ENCODE data around the gene TRIM13.

TRIM13 gene

GRCh38 chr13:50012396-50013169 lies 15.7 kb downstream of the TRIM13 start:
- DNase-seq = no peak
- TF ChIP-seq POLR2A (IDR thresholded peaks at IDR 0.05; ENCODE audit: low read length) (no peak), GATA1 (IDR thresholded peaks at IDR 0.05; ENCODE audit: low read depth, low read length) (no peak)

DNA sequence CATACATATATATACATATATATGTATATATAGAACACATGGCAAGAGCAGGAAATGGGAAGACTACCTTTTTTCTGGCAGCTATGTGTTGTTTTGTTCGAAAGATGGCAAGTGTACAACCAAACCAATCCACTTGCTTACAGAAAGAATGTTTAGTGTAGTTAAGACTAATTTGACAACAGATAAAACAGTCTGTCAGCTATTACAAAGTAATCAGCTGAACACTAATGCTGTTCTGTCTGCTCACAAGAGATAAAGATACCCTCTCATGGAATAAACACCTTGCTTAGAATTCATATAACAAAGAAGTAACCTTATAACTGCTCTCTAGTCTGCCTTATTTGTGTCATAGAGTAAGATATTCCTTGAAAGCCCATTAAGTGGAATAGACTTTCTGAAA lies 17.5 kb downstream of the TRIM13 start:
- peak; percentile 63 to 87 for DNase-seq
- no peak for TF ChIP-seq GATA1 (IDR thresholded peaks at IDR 0.05; ENCODE audit: low read depth, low read length)
- TF ChIP-seq POLR2A (IDR thresholded peaks at IDR 0.05; ENCODE audit: low read length) = no peak

GRCh38 chr13:50015258-50015657 lies 18.4 kb downstream of the TRIM13 start, which contains the start of gene KCNRG:
Gene KCNRG, plus strand, starts transcription at chr13:50015444. Its CDS starts 50 bp downstream, at chr13:50015494.
- peak; percentile 22 to 47 for DNase-seq
- TF ChIP-seq GATA1 (IDR thresholded peaks at IDR 0.05; ENCODE audit: low read depth, low read length) = no peak
- no peak for TF ChIP-seq POLR2A (IDR thresholded peaks at IDR 0.05; ENCODE audit: low read length)

- TF ChIP-seq POLR2A (IDR thresholded peaks at IDR 0.05; ENCODE audit: low read length) = no peak
- TF ChIP-seq GATA1 (IDR thresholded peaks at IDR 0.05; ENCODE audit: low read depth, low read length) = no peak
- DNase-seq = no peak
Observed at GRCh38 chr13:50015750-50016149, 18.9 kb downstream of the TRIM13 start.

- no peak for TF ChIP-seq POLR2A (IDR thresholded peaks at IDR 0.05; ENCODE audit: low read length)
- TF ChIP-seq GATA1 (IDR thresholded peaks at IDR 0.05; ENCODE audit: low read depth, low read length) = no peak
Observed at GRCh38 chr13:50016444-50016843, 19.6 kb downstream of the TRIM13 start.

GRCh38 chr13:50017819-50018218 lies 21.0 kb downstream of the TRIM13 start:
- DNase-seq = no peak
- TF ChIP-seq GATA1 (IDR thresholded peaks at IDR 0.05; ENCODE audit: low read depth, low read length) (no peak), POLR2A (IDR thresholded peaks at IDR 0.05; ENCODE audit: low read length) (no peak)

More at GRCh38 chr13:50016444-50016843, 19.6 kb downstream of the TRIM13 start:
- DNase-seq = no peak

GRCh38 chr13:50025436-50025835 lies 28.6 kb downstream of the TRIM13 start:
- no peak for TF ChIP-seq POLR2A (IDR thresholded peaks at IDR 0.05; ENCODE audit: low read length)
- TF ChIP-seq GATA1 (IDR thresholded peaks at IDR 0.05; ENCODE audit: low read depth, low read length) = no peak
- DNase-seq = no peak

DNA sequence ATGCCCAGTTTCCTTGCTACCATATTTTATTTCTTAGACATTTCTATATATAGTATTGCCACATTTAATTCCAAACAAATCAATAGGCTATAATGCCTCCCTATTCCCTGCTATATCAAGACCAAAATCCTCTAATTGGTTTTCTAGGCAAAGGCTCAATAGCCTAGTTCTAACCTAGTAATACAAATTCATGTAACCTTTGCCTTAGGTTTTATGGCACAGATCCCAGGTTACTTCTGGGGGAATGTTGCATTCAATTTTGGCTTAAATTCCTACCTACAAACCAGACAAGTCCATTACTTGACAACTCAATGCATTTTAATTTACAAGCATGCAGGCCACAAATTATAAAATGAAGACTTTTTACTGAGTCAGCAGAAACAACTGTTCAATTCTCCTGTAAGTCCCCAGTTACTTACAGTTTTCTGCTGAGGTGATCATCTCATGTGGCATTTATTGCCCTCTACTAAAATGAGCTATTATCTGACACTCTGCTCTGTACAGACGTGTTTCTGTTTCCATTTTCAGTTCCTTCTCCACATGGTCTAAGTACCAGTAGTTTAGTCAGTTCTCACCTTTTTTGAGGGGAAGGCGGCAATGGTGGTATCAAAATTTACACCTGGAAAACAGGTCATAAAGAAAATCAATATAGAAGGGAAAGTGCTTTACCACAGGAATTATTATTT lies 30.1 kb downstream of the TRIM13 start:
- DNase-seq = no peak
- TF ChIP-seq GATA1 (IDR thresholded peaks at IDR 0.05; ENCODE audit: low read depth, low read length) (no peak), POLR2A (IDR thresholded peaks at IDR 0.05; ENCODE audit: low read length) (no peak)

- no peak for TF ChIP-seq POLR2A (IDR thresholded peaks at IDR 0.05; ENCODE audit: low read length)
- no peak for TF ChIP-seq GATA1 (IDR thresholded peaks at IDR 0.05; ENCODE audit: low read depth, low read length)
- DNase-seq = peak in 1 of 2 experiments; percentile 34
Observed at GRCh38 chr13:50030315-50030714, 33.5 kb downstream of the TRIM13 start.

DNA sequence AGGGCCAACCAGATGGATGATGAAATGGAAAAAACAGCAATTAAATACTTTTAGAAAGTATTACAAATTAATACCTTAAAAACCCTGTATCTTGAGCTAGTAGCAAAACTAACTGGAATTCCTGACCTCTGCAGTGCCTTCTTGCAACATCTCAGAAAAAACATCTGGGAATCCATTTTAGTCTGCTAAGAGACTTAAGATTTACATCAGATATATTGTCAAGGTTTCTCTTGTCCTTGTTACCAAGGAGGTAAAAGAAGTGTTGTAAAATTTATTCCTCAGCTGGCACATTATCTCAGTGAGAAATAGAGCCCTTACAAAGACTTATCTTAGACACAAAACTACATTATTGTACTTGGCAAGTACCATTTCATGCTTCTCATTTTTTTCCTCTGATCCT lies 36.9 kb downstream of the TRIM13 start:
- DNase-seq = no peak
- TF ChIP-seq GATA1 (IDR thresholded peaks at IDR 0.05; ENCODE audit: low read depth, low read length) (no peak), POLR2A (IDR thresholded peaks at IDR 0.05; ENCODE audit: low read length) (no peak)

GRCh38 chr13:50037788-50038187 lies 40.9 kb downstream of the TRIM13 start:
- TF ChIP-seq GATA1 (IDR thresholded peaks at IDR 0.05; ENCODE audit: low read depth, low read length) (no peak), POLR2A (IDR thresholded peaks at IDR 0.05; ENCODE audit: low read length) (no peak)
- no peak for DNase-seq

DNA sequence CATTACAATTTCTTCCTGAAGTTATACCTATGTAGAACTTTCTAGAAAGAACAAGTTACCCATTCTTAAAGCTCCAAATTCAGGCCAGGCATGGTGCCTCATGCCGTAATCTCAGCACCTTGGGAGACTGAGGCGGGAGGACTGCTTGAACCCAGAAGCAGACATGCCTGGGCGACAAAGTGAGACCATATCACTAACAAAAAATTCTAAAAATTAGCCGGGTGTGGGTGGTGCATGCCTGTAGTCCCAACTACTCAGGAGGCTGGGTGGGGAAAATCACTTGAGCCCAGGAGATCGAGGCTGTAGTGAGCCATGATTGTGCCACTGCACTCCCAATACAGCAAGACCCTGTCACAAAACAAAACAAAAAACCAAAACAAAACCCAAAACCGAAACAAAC lies 41.4 kb downstream of the TRIM13 start:
- TF ChIP-seq GATA1 (IDR thresholded peaks at IDR 0.05; ENCODE audit: low read depth, low read length) (no peak), POLR2A (IDR thresholded peaks at IDR 0.05; ENCODE audit: low read length) (no peak)
- DNase-seq = no peak

DNA sequence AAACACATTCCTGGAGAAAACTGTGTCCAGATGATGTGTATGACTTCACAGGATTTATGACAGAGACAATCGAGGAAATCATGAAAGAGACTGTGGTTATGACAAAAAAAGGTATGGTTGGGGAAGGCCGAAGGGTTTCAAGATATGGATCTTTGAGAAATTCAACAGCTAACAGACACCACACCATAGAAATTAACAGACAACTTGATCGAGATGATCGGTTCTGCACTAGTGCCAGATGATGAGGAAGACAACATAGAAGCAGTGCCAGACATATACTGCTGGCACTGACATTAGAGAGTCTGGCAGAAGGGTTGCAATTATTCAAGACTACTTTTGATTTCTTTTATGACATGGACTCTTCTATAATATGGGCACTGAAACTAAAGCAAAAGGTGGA lies 55.6 kb downstream of the TRIM13 start:
- no peak for TF ChIP-seq POLR2A (IDR thresholded peaks at IDR 0.05; ENCODE audit: low read length)
- DNase-seq = no peak

DNA sequence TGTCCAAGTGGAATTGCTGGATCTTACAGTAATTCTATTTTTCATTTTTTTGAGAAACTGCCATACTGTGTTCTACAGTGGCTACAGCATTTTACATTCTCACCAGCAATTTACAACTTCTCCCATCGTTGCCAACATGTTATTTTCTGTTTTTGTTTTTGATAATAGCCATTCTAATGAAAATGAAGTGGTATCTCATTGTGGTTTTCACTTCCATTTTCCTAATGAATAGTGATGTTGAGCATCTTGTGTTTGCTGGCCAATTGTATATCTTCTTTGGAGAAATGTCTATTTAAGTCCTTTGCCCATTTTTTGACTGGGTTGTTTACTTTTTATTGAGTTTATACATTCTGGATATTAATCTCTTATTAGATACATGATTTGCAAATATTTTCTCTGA lies 57.0 kb downstream of the TRIM13 start:
- TF ChIP-seq POLR2A (IDR thresholded peaks at IDR 0.05; ENCODE audit: low read length) = no peak
- TF ChIP-seq GATA1 (IDR thresholded peaks at IDR 0.05; ENCODE audit: low read depth, low read length) = no peak
- no peak for DNase-seq

DNA sequence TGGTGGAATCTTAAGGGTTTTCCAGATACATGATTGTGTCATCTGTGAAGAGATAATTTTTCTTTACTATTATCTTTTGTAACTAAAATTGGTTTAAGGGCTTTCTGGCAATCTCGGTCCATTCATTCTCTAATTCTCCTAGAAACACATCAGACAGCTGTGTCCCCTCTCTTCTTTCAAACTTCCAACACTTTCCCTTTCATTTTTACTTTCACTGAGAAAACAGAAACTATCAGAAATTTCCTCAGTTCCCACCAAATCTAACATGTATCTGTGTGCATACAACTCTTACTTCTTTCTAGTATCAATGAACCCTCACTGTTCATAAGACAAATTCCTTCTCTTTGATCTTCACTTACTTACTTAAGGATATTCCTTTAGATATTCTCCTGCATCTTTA lies 58.6 kb downstream of the TRIM13 start:
- no peak for DNase-seq
- no peak for TF ChIP-seq GATA1 (IDR thresholded peaks at IDR 0.05; ENCODE audit: low read depth, low read length)
